ENCODE data around the gene SOAT2.
"Not testable (repeated sequence)": the region's sequence is repeated elsewhere in the genome, so short reads cannot be mapped to it uniquely, and the experiment has no call there.

SOAT2 gene

GRCh38 chr12:53147181-53147580 lies 43.9 kb downstream of the SOAT2 start:
- DNase-seq (ENCODE audit: low read depth) = no peak

- DNase-seq (ENCODE audit: low read depth) = no peak
Measured at GRCh38 chr12:53147653-53148052, 44.4 kb downstream of the SOAT2 start.

- DNase-seq (ENCODE audit: low read depth) = no peak
Measured at GRCh38 chr12:53151039-53151438, 47.8 kb downstream of the SOAT2 start.

- no peak for DNase-seq (ENCODE audit: low read depth)
Measured at GRCh38 chr12:53152390-53152789, 49.1 kb downstream of the SOAT2 start.

- peak; percentile 83 for DNase-seq (ENCODE audit: low read depth)
Measured at GRCh38 chr12:53159195-53159839, 56.0 kb downstream of the SOAT2 start.

- no peak for DNase-seq (ENCODE audit: low read depth)
Measured at GRCh38 chr12:53160000-53160399, 56.7 kb downstream of the SOAT2 start.

GRCh38 chr12:53160673-53161072 lies 57.4 kb downstream of the SOAT2 start:
- DNase-seq (ENCODE audit: low read depth) = no peak

GRCh38 chr12:53161119-53161911 lies 58.0 kb downstream of the SOAT2 start:
- no peak for DNase-seq (ENCODE audit: low read depth)

GRCh38 chr12:53163008-53163407 lies 59.7 kb downstream of the SOAT2 start:
- not testable (repeated sequence) for DNase-seq (ENCODE audit: low read depth)

- no peak for DNase-seq (ENCODE audit: low read depth)
Measured at GRCh38 chr12:53166837-53167236, 63.6 kb downstream of the SOAT2 start.

- DNase-seq (ENCODE audit: low read depth) = no peak
Measured at GRCh38 chr12:53169644-53170043, 66.4 kb downstream of the SOAT2 start.

- no peak for DNase-seq (ENCODE audit: low read depth)
Measured at GRCh38 chr12:53170215-53170614, 66.9 kb downstream of the SOAT2 start.

- peak; percentile 34 for DNase-seq (ENCODE audit: low read depth)
Measured at GRCh38 chr12:53170876-53171724, 67.8 kb downstream of the SOAT2 start.

- no peak for DNase-seq (ENCODE audit: low read depth)
Measured at GRCh38 chr12:53171725-53172329, 68.5 kb downstream of the SOAT2 start.

GRCh38 chr12:53172352-53172751 lies 69.1 kb downstream of the SOAT2 start:
- peak; percentile 73 for DNase-seq (ENCODE audit: low read depth)

GRCh38 chr12:53173085-53173715 lies 69.9 kb downstream of the SOAT2 start:
- DNase-seq (ENCODE audit: low read depth) = peak; percentile 82

Measured in ELR (cell line).